K562 (cell line): ENCODE measurements around the gene NKG7. TPM values are rescaled to one million over a fixed set of nuclear protein-coding genes. Genes with fewer than 3 reads are reported as not detected.
A peak's percentile ranks its signal among the peaks of the same experiment; 100 is the strongest.

Experiments
- ARHGAP35 ChIP-seq: fragments of 450-650 bp; IDR thresholded peaks from 2 replicates; pipeline ENCODE4 v1.6.1; 2018; ENCODE audit not compliant: partially characterized antibody
- BMI1 ChIP-seq: fragments of 150-350 bp; IDR thresholded peaks from 2 replicates; pipeline ENCODE4 v1.6.1; 2014; ENCODE audit warnings: low read length
- C11orf30 ChIP-seq: fragments of 450-650 bp; IDR thresholded peaks from 2 replicates; pipeline ENCODE4 v1.6.1; 2016; ENCODE audit warnings: low read depth, mild to moderate bottlenecking
- CHD1 ChIP-seq: fragments of 200-600 bp; sonication (generic); IDR thresholded peaks from one replicate; pipeline ENCODE4 v1.6.1; 2012; ENCODE audit warnings: mild to moderate bottlenecking, moderate library complexity, low read length, inconsistent platforms
- FOS ChIP-seq: IDR thresholded peaks from 3 replicates; pipeline ENCODE4 v1.6.1; 2011; ENCODE audit not compliant: insufficient read length; ENCODE audit errors: extremely low read depth
- MAFK ChIP-seq: IDR thresholded peaks from 2 replicates; pipeline ENCODE4 v1.6.1; 2011; ENCODE audit warnings: low read length, improper control_type of control experiment
- MLLT1 ChIP-seq, 2 experiments: fragments of 450-650 bp; IDR thresholded peaks; 2 replicates each; pipeline ENCODE4 v1.6.1; 2016
- RBM17 ChIP-seq: fragments of 200-400 bp; formaldehyde crosslinking; IDR thresholded peaks from 2 replicates; pipeline ENCODE4 v1.6.1; 2017; ENCODE audit warnings: low read depth, mild to moderate bottlenecking, low read length, borderline replicate concordance
- RUNX1 ChIP-seq: sonication (generic); IDR thresholded peaks from 2 replicates; pipeline ENCODE4 v1.6.1; 2016; ENCODE audit warnings: antibody characterized with exemption, low read depth
- SAFB ChIP-seq: fragments of 200-400 bp; formaldehyde crosslinking; IDR thresholded peaks from 2 replicates; pipeline ENCODE4 v1.6.1; 2017; ENCODE audit warnings: low read depth, low read length, borderline replicate concordance
- SIX5 ChIP-seq, 2 experiments: IDR thresholded peaks; 2 replicates each; pipeline ENCODE4 v1.6.1; 2011; ENCODE audit warnings: low read length in 2 of 2, borderline replicate concordance in 1 of 2, low read depth in 1 of 2, mild to moderate bottlenecking in 1 of 2, moderate library complexity in 1 of 2; ENCODE audit not compliant: insufficient read depth in 1 of 2
- SRSF9 ChIP-seq: fragments of 200-400 bp; formaldehyde crosslinking; IDR thresholded peaks from 2 replicates; pipeline ENCODE4 v1.6.1; 2017; ENCODE audit warnings: low read depth, low read length, borderline replicate concordance
- SUPT5H ChIP-seq: fragments of 450-650 bp; IDR thresholded peaks from 2 replicates; pipeline ENCODE4 v1.6.1; 2016
- TAF7 ChIP-seq: fragments of 450-650 bp; IDR thresholded peaks from 2 replicates; pipeline ENCODE4 v1.6.1; 2016; ENCODE audit warnings: missing genetic modification characterization, missing compliant biosample characterization
- TAF9B ChIP-seq: fragments of 450-650 bp; IDR thresholded peaks from 2 replicates; pipeline ENCODE4 v1.6.1; 2018; ENCODE audit warnings: mild to moderate bottlenecking; ENCODE audit not compliant: partially characterized antibody
- TCFL5 ChIP-seq: fragments of 250-450 bp; sonication (Bioruptor Pico); conservative IDR thresholded peaks from 2 replicates; pipeline ENCODE4 v1.6.1; 2021; ENCODE audit warnings: mild to moderate bottlenecking, moderate library complexity, matching md5 sums
- THAP12 ChIP-seq: fragments of 250-450 bp; sonication (Bioruptor Pico); IDR thresholded peaks from 2 replicates; pipeline ENCODE4 v1.9.0; 2021; ENCODE audit warnings: mild to moderate bottlenecking, inconsistent platforms
- ZBTB8A ChIP-seq: fragments of 450-650 bp; IDR thresholded peaks from 2 replicates; pipeline ENCODE4 v1.6.1; 2018; ENCODE audit warnings: mild to moderate bottlenecking, moderate library complexity; ENCODE audit not compliant: partially characterized antibody
- ZC3H4 ChIP-seq: sonication (generic); formaldehyde crosslinking; IDR thresholded peaks from 2 replicates; pipeline ENCODE4 v1.9.0; 2021; ENCODE audit warnings: missing genetic modification reagents, borderline replicate concordance
- ZFP36 ChIP-seq: fragments of 150-350 bp; IDR thresholded peaks from 2 replicates; pipeline ENCODE4 v1.6.1; 2018; ENCODE audit warnings: low read length, low read depth; ENCODE audit not compliant: partially characterized antibody
- ZNF140 ChIP-seq: fragments of 250-450 bp; sonication (Bioruptor Pico); IDR thresholded peaks from 2 replicates; pipeline ENCODE4 v1.8.0; 2021; ENCODE audit warnings: moderate library complexity, mild to moderate bottlenecking, inconsistent platforms
- ZNF175 ChIP-seq: fragments of 200-800 bp; sonication (Bioruptor generic); IDR thresholded peaks from 2 replicates; pipeline ENCODE4 v1.6.1; 2016; ENCODE audit warnings: low read depth, mild to moderate bottlenecking, missing genetic modification characterization, missing compliant biosample characterization
- ZNF57 ChIP-seq: fragments of 450-650 bp; formaldehyde crosslinking; IDR thresholded peaks from 2 replicates; pipeline ENCODE4 v1.4.0; 2020; ENCODE audit warnings: mild to moderate bottlenecking, moderate library complexity
- ZNF717 ChIP-seq: fragments of 250-450 bp; sonication (Bioruptor Pico); IDR thresholded peaks from 2 replicates; pipeline ENCODE4 v1.5.0; 2021
- polyA plus RNA-seq, 8 experiments: library from polyadenylated mRNA; depleted of rRNA in 4 of 8; stranded (reverse) in 5 of 8; unstranded in 3 of 8; fragments of >200 nt; fragmentation: Nextera tagmentation in 2 of 8; fragmentation: Illumina TruSeq in 1 of 8; extraction: Ambion mirVana in 2 of 8; extraction: Trizol in 1 of 8; gene quantifications; 2 replicates each; pipeline versions ENCODE4 v1.2.1 to v1.2.3, GENCODE V29; 2011 to 2014; ENCODE audit warnings: inconsistent platforms in 1 of 8, missing spikeins in 1 of 8
- total RNA-seq, 7 experiments: library from RNA; depleted of rRNA in 6 of 7; stranded (reverse); fragments of >200 nt in 6 of 7; fragmentation: Illumina TruSeq in 2 of 7; extraction: Trizol in 2 of 7; gene quantifications; 2 replicates each; pipeline versions ENCODE4 v1.2.1 to v1.2.3, GENCODE V29; 2011 to 2021; ENCODE audit warnings: low replicate concordance in 1 of 7

The NKG7 gene
- total and polyA plus RNA-seq, 9 of the 15 experiments (the other 6 are each of a cell fraction or from before 2014, with no cell fraction given) = 0.30 to 0.70 (median 0.51) TPM; not detected in 2

GRCh38 chr19:51366389-51367254 lies 5.8 kb downstream of the NKG7 start (continued):
- TF ChIP-seq TAF9B = peak; percentile 80
- no peak for TF ChIP-seq ZBTB8A
- TF ChIP-seq MLLT1 (IDR thresholded peaks at IDR 0.05) = peak; percentile 88 to 92
- no peak for TF ChIP-seq SIX5 (IDR thresholded peaks at IDR 0.05; ENCODE audit: borderline replicate concordance in 1 of 2, insufficient read depth in 1 of 2, low read depth in 1 of 2, low read length in 2 of 2)
- TF ChIP-seq ARHGAP35 = peak; percentile 76
- TF ChIP-seq ZNF717 = no peak
- TF ChIP-seq MAFK = no peak
- no peak for TF ChIP-seq TCFL5 (CRISPR knock-in tag)
- TF ChIP-seq CHD1 = peak; percentile 89
- TF ChIP-seq SAFB = peak; percentile 68; the same call in 1 of the 2 replicates
- no peak for TF ChIP-seq BMI1
- peak; percentile 68 for TF ChIP-seq TAF7
- no peak for TF ChIP-seq ZNF175
- peak; percentile 95 for TF ChIP-seq SUPT5H
- TF ChIP-seq FOS = peak; percentile 53
- TF ChIP-seq ZNF57 = no peak
- no peak for TF ChIP-seq ZFP36
- TF ChIP-seq RBM17 = no peak
- peak; percentile 61; the same call in 1 of the 2 replicates for TF ChIP-seq THAP12
- TF ChIP-seq RUNX1 = no peak
- TF ChIP-seq SRSF9 = no peak
- TF ChIP-seq ZNF140 = no peak
- TF ChIP-seq ZC3H4 = peak; percentile 71; the same call in 1 of the 2 replicates
- TF ChIP-seq C11orf30 = no peak
